ENCODE data around the gene VWA5B1. TPM values are rescaled to one million over a fixed set of nuclear protein-coding genes. Genes with fewer than 3 reads are reported as not detected.

The VWA5B1 gene
- total and polyA plus RNA-seq, 2 of the 4 experiments (the other 2 are of a cell fraction), result not detected

- H4K8ac ChIP-seq (ENCODE audit: low read depth in 2 of 2, low read length in 2 of 2), result no peak overlapping the region
- H3K27ac ChIP-seq (ENCODE audit: insufficient read depth, low read length), result no peak overlapping the region
- H2AK5ac ChIP-seq (ENCODE audit: low read depth, low read length), result peak overlapping the region; percentile 50
- H3K27me3 ChIP-seq (ENCODE audit: control insufficient read depth, insufficient read depth, low read length), result peaks cover 14% of the 10 kb centered on the region; the same call in 1 of the 2 replicates
- peak overlapping the region; percentile 70 for H2BK120ac ChIP-seq (ENCODE audit: low read depth, low read length)
- no peak overlapping the region for H3K9ac ChIP-seq (ENCODE audit: low read depth, low read length)
- H4K20me1 ChIP-seq (ENCODE audit: insufficient read depth, low read length), result peaks cover 4% of the 10 kb centered on the region
- peak overlapping the region; percentile 63 for H2BK20ac ChIP-seq (ENCODE audit: low read depth, low read length)
- in situ Hi-C loops (cut with MboI; ENCODE audit: low sequenced_read_pairs), result loop anchor here (5.0 kb wide), 1 partner anchor 115 kb away; no protein-coding TSS in a partner anchor
- DNase-seq (peak; percentile 35), ATAC-seq (ENCODE audit: low read depth) (peak; percentile 92)
- peak overlapping the region; percentile 66; the same call in 2 of the 3 replicates for H2BK15ac ChIP-seq (ENCODE audit: low read depth, low read length)
- H3K4me1 ChIP-seq (ENCODE audit: control insufficient read depth, insufficient read depth, low read length), result peaks cover 10% of the 10 kb centered on the region; the same call in 1 of the 2 replicates
- peak overlapping the region; percentile 82 for H2AFZ ChIP-seq (replicated peaks; ENCODE audit: low read length, poor library complexity)
- ChIA-PET POLR2A (ENCODE audit: unreplicated experiment) (no interaction called here), CTCF (interaction anchor here (0.6 to 1.6 kb wide), 7 partner anchors 9 to 116 kb away, joined by 3 to 11 read pairs (median 3); no protein-coding TSS in a partner anchor)
- WGBS, 2 experiments (ENCODE audit: extremely low coverage in 2 of 2, insufficient read length in 1 of 2), result no CpG with 5 or more reads among the region's 8 CpGs
- H3K9me3 ChIP-seq (ENCODE audit: control insufficient read depth, insufficient read depth, low read length), result no peaks in the 10 kb centered on the region
- H3K36me3 ChIP-seq (ENCODE audit: control insufficient read depth, insufficient read depth, low read length), result no peaks in the 10 kb centered on the region
- BruUV-seq (replicated peaks), result no TSS peak
- no peak overlapping the region for H3K23ac ChIP-seq (ENCODE audit: low read depth, low read length)
- peaks cover 17% of the 10 kb centered on the region for H3K9me1 ChIP-seq (ENCODE audit: insufficient read depth, low read length)
- no peaks in the 10 kb centered on the region for H3K79me1 ChIP-seq (ENCODE audit: low read depth in 1 of 2, low read length in 2 of 2)
- peak overlapping the region; percentile 77 for H2AK9ac ChIP-seq (replicated peaks; ENCODE audit: low read depth, low read length, poor library complexity)
- H3K56ac ChIP-seq (ENCODE audit: extremely low read depth, insufficient read depth, low read length), result no peak overlapping the region
- H2BK5ac ChIP-seq (ENCODE audit: low read depth, low read length, poor library complexity, severe bottlenecking), result no peak overlapping the region
- H3K4ac ChIP-seq (ENCODE audit: low read depth, low read length), result peak overlapping the region; percentile 35; the same call in 1 of the 2 replicates
- dilution Hi-C loops (cut with HindIII; ENCODE audit: low sequenced_read_pairs, unreplicated experiment), result no loop called here
- intact Hi-C loops (cut with micrococcal nuclease), result loop anchor here (1.0 to 10.0 kb wide), 4 partner anchors 53 to 462 kb away; no protein-coding TSS in a partner anchor
- H4K5ac ChIP-seq (ENCODE audit: low read depth, low read length), result no peak overlapping the region
- H3K4me2 ChIP-seq (ENCODE audit: low read depth, low read length), result no peak overlapping the region
- H3K14ac ChIP-seq (replicated peaks; ENCODE audit: low read depth, low read length), result no peak overlapping the region
- no peak overlapping the region for H3K4me3 ChIP-seq (ENCODE audit: insufficient read depth, low read depth, low read length)
- H4K91ac ChIP-seq (ENCODE audit: insufficient read depth, low read depth, low read length), result no peak overlapping the region
- no peak overlapping the region for H3K18ac ChIP-seq (ENCODE audit: low read depth, low read length)
- TF ChIP-seq CHD1 (IDR thresholded peaks at IDR 0.05; ENCODE audit: low read depth, low read length), result no peak
- TF ChIP-seq MAZ (IDR thresholded peaks at IDR 0.05; ENCODE audit: borderline replicate concordance, low read depth, low read length), result peak; percentile 20; the same call in 1 of the 2 replicates
- TF ChIP-seq MAFK (IDR thresholded peaks at IDR 0.05; ENCODE audit: low read depth, low read length), result no peak
- no peak for TF ChIP-seq POLR2A (IDR thresholded peaks at IDR 0.05; ENCODE audit: low read depth, low read length)
- peak; percentile 84 for TF ChIP-seq SMC3 (IDR thresholded peaks at IDR 0.05; ENCODE audit: low read depth, low read length)
- no peak for TF ChIP-seq RCOR1 (IDR thresholded peaks at IDR 0.05; ENCODE audit: insufficient replicate concordance, low read length)
- no peak for TF ChIP-seq ELK1 (IDR thresholded peaks at IDR 0.05; ENCODE audit: borderline replicate concordance, low read depth, low read length)
- TF ChIP-seq FOS (IDR thresholded peaks at IDR 0.05; ENCODE audit: low read depth, low read length), result no peak
- no peak for TF ChIP-seq RFX5 (IDR thresholded peaks at IDR 0.05; ENCODE audit: low read depth, low read length)
- TF ChIP-seq, protein P1, sequence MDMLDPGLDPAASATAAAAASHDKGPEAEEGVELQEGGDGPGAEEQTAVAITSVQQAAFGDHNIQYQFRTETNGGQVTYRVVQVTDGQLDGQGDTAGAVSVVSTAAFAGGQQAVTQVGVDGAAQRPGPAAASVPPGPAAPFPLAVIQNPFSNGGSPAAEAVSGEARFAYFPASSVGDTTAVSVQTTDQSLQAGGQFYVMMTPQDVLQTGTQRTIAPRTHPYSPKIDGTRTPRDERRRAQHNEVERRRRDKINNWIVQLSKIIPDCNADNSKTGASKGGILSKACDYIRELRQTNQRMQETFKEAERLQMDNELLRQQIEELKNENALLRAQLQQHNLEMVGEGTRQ (IDR thresholded peaks at IDR 0.05; ENCODE audit: low read depth, low read length), result no peak
- peak; percentile 75 for TF ChIP-seq RAD21 (IDR thresholded peaks at IDR 0.05; ENCODE audit: low read length)
- TF ChIP-seq CEBPB (IDR thresholded peaks at IDR 0.05; ENCODE audit: low read depth, low read length), result no peak
- TF ChIP-seq NFE2L2 (IDR thresholded peaks at IDR 0.05; ENCODE audit: low read depth, low read length), result no peak
- no peak for TF ChIP-seq BHLHE40 (IDR thresholded peaks at IDR 0.05; ENCODE audit: low read depth, low read length)
- no peak for TF ChIP-seq MXI1 (IDR thresholded peaks at IDR 0.05; ENCODE audit: borderline replicate concordance, low read depth, low read length)
These were observed 86.3 kb downstream of the VWA5B1 start for GRCh38 chr1:20376880-20377494.

All from IMR-90 (cell line).